Natural killer cell treated with Interleukin-12 subunit alpha and Interleukin-12 subunit beta and Interleukin-15 and Interleukin-18, amount 100 ng/mL, for 72 hours (primary cell): ENCODE measurements around the gene BOC. TPM values are rescaled to one million over a fixed set of nuclear protein-coding genes. Genes with fewer than 3 reads are reported as not detected.

Experiments used
- ATAC-seq, 2 donors: fragments of 150-1000 bp; cut with Tn5 transposase in 1 of 2; sonication (Bioruptor Pico), chemical (Tn5 transposase) in 1 of 2; 2 replicates each; pipeline ENCODE4 v1.10.0; 2021
- DNase-seq: peaks from one replicate; pipeline ENCODE4 v3.0.0; 2022; ENCODE audit warnings: low spot score
- H3K27ac Mint-ChIP-seq, 2 donors: 1 replicate in 1 of 2; 2 replicates in 1 of 2; pipeline ENCODE4 v1.8.0; 2022; ENCODE audit warnings: mixed read lengths in 2 of 2, mild to moderate bottlenecking in 1 of 2, moderate library complexity in 1 of 2
- H3K27me3 Mint-ChIP-seq, 2 donors: 1 replicate in 1 of 2; 2 replicates in 1 of 2; pipeline ENCODE4 v1.8.0; 2022; ENCODE audit warnings: mixed read lengths in 2 of 2
- H3K36me3 Mint-ChIP-seq: one replicate; pipeline ENCODE4 v1.8.0; 2022; ENCODE audit warnings: mixed read lengths
- H3K4me1 Mint-ChIP-seq, 2 donors: 1 replicate in 1 of 2; 2 replicates in 1 of 2; pipeline ENCODE4 v1.8.0; 2022; ENCODE audit warnings: low read depth in 2 of 2, mixed read lengths in 2 of 2, mild to moderate bottlenecking in 1 of 2
- H3K4me3 Mint-ChIP-seq: one replicate; pipeline ENCODE4 v1.8.0; 2022; ENCODE audit warnings: mixed read lengths
- H3K9me3 Mint-ChIP-seq: 2 replicates; pipeline ENCODE4 v1.8.0; 2022; ENCODE audit warnings: mixed read lengths
- total RNA-seq, 2 donors: library from RNA; stranded (reverse); gene quantifications; one replicate each; pipeline ENCODE4 v1.2.3, GENCODE V29; 2022

BOC gene
- total RNA-seq, 2 donors from 2014 or later = 1.5 TPM; not detected in 1

DNA sequence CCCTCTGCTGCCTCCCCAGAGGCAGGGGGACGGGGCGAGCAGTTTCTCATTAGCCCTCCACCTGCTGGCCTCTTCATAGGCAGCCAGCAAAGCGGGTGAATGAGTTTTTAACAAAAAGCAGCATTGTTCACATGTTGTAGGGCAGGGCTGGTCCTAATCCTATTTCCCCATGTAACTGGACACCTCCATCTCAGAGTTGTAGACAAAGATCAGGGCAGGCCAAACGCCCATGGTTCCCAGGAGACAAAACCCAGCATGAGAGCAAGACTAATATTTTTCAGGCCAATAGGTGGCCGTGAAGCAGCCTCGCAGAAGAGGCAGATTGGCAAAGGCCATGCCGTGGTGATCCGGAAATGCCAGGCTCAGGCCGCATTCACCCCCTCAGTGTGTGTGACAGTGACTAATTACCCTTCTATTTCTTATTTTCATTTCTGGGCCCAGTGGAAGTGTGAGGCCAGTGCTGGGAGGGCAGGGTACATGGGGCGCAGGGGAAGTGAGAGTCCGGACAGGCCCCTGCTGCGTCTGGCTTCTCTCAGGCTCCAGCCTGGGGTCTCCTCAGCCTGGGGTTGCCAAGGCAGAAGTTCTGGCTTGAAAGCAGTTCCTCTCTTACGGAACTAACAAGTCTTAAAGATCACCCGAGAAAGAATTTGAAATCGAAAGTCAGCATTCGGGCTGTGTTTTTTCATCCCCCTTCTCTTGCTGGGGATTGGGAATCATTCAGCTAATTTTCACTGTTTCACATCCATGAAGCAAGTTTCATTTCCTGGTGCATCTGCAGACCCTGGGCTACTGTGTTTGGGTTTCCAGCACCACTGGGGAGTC lies 64.8 kb downstream of the BOC start:
- Mint-ChIP-seq H3K27me3 (no peaks in the 10 kb centered on the region), H3K27ac (peak overlapping the region; percentile 49 to 90), H3K9me3 (no peaks in the 10 kb centered on the region), H3K4me3 (peak overlapping the region; percentile 45), H3K36me3 (no peaks in the 10 kb centered on the region), H3K4me1 (peaks cover 5 to 12% of the 10 kb centered on the region in 2 donors)
- ATAC-seq = peak; percentile 69 to 79
- DNase-seq = no peak

DNA sequence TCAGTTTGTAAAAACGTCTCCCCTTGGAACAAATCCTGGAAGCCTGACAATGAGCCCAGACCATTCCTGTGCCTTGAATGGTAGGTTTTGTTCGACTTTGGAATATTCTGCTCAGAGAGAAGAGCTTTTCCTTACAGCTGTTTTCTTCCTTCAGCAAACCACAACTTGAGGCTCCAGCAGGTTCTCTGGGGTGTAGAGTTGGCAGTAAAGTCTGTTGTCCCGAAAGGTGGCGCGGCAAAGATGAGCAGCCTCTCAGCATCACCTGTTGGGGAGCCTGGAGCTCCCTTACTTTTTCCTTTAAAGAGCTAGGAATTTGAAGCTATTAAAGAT lies 65.4 kb downstream of the BOC start:
- Mint-ChIP-seq H3K27ac (peak overlapping the region; percentile 49 to 90), H3K9me3 (no peaks in the 10 kb centered on the region), H3K4me1 (peaks cover 5 to 12% of the 10 kb centered on the region in 2 donors), H3K4me3 (no peak overlapping the region), H3K36me3 (no peaks in the 10 kb centered on the region), H3K27me3 (no peaks in the 10 kb centered on the region)
- ATAC-seq (no peak), DNase-seq (no peak)

DNA sequence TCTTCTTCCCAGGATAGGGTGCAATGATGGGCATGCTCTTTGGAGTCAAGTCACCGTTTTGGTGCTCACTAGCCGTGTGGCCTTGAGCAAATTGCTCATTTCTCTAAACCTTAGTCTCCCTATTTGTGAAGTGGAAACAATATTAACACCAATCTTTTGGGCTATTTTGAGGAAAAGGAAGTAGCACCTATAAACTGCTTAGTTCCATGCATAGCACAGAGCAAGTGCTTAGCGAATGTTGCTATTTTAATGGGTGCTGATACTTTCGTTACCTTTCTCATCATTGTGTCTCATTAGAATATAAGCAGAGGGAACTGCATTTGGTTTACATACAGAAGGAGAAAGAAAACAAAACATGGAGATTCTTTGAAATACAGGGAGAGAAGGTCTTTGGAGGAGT lies 66.1 kb downstream of the BOC start:
- Mint-ChIP-seq H3K27me3 (no peaks in the 10 kb centered on the region), H3K4me1 (peaks cover 5 to 12% of the 10 kb centered on the region in 2 donors), H3K27ac (no peak overlapping the region), H3K36me3 (no peaks in the 10 kb centered on the region), H3K9me3 (no peaks in the 10 kb centered on the region), H3K4me3 (no peak overlapping the region)
- DNase-seq = no peak
- ATAC-seq = no peak

GRCh38 chr3:113277941-113278598 lies 66.7 kb downstream of the BOC start:
- Mint-ChIP-seq H3K4me1 (peaks cover 5 to 12% of the 10 kb centered on the region in 2 donors), H3K9me3 (no peaks in the 10 kb centered on the region), H3K27me3 (no peaks in the 10 kb centered on the region), H3K27ac (no peak overlapping the region), H3K36me3 (no peaks in the 10 kb centered on the region), H3K4me3 (no peak overlapping the region)
- DNase-seq = no peak
- ATAC-seq = no peak

DNA sequence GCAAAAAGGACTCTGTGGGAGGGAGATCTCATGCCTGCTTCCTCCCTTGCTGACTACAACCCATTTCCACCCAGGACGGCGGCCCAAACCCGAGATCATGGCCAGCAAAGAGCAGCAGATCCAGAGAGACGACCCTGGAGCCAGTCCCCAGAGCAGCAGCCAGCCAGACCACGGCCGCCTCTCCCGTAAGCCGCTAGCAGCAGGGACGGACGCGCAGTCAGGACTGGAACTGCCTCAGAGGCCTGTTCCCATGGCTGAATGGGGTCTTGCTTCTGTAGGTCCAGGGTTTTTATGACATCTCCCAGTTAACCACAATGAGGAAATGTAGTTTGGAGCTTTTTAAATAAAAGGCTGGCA lies 67.2 kb downstream of the BOC start:
- ATAC-seq (no peak), DNase-seq (no peak)
- Mint-ChIP-seq H3K4me1 (peaks cover 5 to 12% of the 10 kb centered on the region in 2 donors), H3K36me3 (no peaks in the 10 kb centered on the region), H3K27ac (no peak overlapping the region), H3K4me3 (no peak overlapping the region), H3K27me3 (no peaks in the 10 kb centered on the region), H3K9me3 (no peaks in the 10 kb centered on the region)

DNA sequence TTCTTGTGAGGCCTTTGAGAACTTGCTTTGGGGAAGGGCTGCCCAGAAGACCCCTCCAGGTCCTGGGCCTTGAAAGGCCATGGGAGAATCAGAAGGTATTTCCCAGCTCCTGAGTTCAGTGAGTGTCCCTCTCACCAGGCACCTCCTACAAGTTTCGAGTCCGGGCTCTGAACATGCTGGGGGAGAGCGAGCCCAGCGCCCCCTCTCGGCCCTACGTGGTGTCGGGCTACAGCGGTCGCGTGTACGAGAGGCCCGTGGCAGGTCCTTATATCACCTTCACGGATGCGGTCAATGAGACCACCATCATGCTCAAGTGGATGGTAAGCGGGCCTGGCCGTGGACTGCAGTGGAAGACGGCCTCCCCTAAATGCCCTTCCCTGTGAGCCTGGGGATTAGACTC lies 68.3 kb downstream of the BOC start:
- no peak overlapping the region for H3K4me3 Mint-ChIP-seq
- no peak overlapping the region for H3K27ac Mint-ChIP-seq
- ATAC-seq (no peak), DNase-seq (no peak)
- no peaks in the 10 kb centered on the region for H3K36me3 Mint-ChIP-seq
- peaks cover 5 to 12% of the 10 kb centered on the region in 2 donors for H3K4me1 Mint-ChIP-seq
- no peaks in the 10 kb centered on the region for H3K9me3 Mint-ChIP-seq
- H3K27me3 Mint-ChIP-seq = no peaks in the 10 kb centered on the region

GRCh38 chr3:113283306-113283705 lies 71.9 kb downstream of the BOC start:
- H3K9me3 Mint-ChIP-seq = no peaks in the 10 kb centered on the region
- H3K27ac Mint-ChIP-seq = no peak overlapping the region
- H3K4me3 Mint-ChIP-seq = no peak overlapping the region
- H3K36me3 Mint-ChIP-seq = no peaks in the 10 kb centered on the region
- H3K27me3 Mint-ChIP-seq = no peaks in the 10 kb centered on the region
- DNase-seq = no peak
- no peak for ATAC-seq
- H3K4me1 Mint-ChIP-seq = no peaks in the 10 kb centered on the region

- no peak for ATAC-seq
These were observed 73.2 kb downstream of the BOC start for GRCh38 chr3:113284453-113285050.

GRCh38 chr3:113285226-113285625 lies 73.9 kb downstream of the BOC start:
- no peaks in the 10 kb centered on the region for H3K9me3 Mint-ChIP-seq
- H3K27ac Mint-ChIP-seq = no peak overlapping the region
- no peaks in the 10 kb centered on the region for H3K27me3 Mint-ChIP-seq
- DNase-seq (no peak), ATAC-seq (peak in 1 of 2 donors; percentile 2)
- no peaks in the 10 kb centered on the region for H3K36me3 Mint-ChIP-seq
- no peaks in the 10 kb centered on the region for H3K4me1 Mint-ChIP-seq
- H3K4me3 Mint-ChIP-seq = no peak overlapping the region

More at GRCh38 chr3:113284453-113285050, 73.2 kb downstream of the BOC start:
- no peak for DNase-seq
- Mint-ChIP-seq H3K4me3 (no peak overlapping the region), H3K27me3 (no peaks in the 10 kb centered on the region), H3K9me3 (no peaks in the 10 kb centered on the region), H3K4me1 (no peaks in the 10 kb centered on the region), H3K27ac (peak overlapping the region in 1 of 2 donors; percentile 21), H3K36me3 (no peaks in the 10 kb centered on the region)

- Mint-ChIP-seq H3K27ac (no peak overlapping the region), H3K4me1 (no peaks in the 10 kb centered on the region), H3K9me3 (no peaks in the 10 kb centered on the region), H3K36me3 (no peaks in the 10 kb centered on the region), H3K4me3 (no peak overlapping the region), H3K27me3 (no peaks in the 10 kb centered on the region)
- ATAC-seq = no peak
- DNase-seq = no peak
These were observed 74.4 kb downstream of the BOC start for GRCh38 chr3:113285741-113286140.

- Mint-ChIP-seq H3K9me3 (no peaks in the 10 kb centered on the region), H3K4me3 (no peak overlapping the region), H3K4me1 (no peaks in the 10 kb centered on the region), H3K36me3 (no peaks in the 10 kb centered on the region), H3K27me3 (no peaks in the 10 kb centered on the region), H3K27ac (no peak overlapping the region)
- ATAC-seq (no peak), DNase-seq (no peak)
These were observed 75.2 kb downstream of the BOC start for GRCh38 chr3:113286524-113286923.

DNA sequence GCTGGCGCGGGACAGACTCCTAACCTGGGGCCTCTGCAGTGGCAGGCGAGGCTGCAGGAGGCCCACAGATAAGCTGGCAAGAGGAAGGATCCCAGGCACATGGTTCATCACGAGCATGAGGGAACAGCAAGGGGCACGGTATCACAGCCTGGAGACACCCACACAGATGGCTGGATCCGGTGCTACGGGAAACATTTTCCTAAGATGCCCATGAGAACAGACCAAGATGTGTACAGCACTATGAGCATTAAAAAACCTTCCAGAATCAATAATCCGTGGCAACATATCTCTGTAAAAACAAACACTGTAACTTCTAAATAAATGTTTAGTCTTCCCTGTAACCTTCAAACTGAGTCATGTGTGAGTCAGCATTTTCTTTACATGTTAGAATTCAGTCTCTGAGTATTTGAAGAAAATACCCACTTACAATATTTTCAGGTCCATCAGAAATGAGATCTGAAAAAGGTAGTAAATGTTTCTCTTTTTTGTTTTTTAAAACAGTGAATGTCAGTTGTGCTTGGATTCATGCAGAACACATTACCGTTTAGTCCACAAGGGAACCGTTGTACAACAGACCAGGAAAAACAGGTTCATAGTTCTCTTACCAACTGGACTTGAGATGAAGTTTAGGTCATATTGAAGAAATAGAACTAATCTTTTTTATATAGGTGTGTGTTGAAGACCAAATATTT lies 75.9 kb downstream of the BOC start:
- no peaks in the 10 kb centered on the region for H3K4me1 Mint-ChIP-seq
- no peaks in the 10 kb centered on the region for H3K9me3 Mint-ChIP-seq
- DNase-seq (no peak), ATAC-seq (no peak)
- no peaks in the 10 kb centered on the region for H3K27me3 Mint-ChIP-seq
- no peaks in the 10 kb centered on the region for H3K36me3 Mint-ChIP-seq
- H3K27ac Mint-ChIP-seq = no peak overlapping the region
- no peak overlapping the region for H3K4me3 Mint-ChIP-seq

GRCh38 chr3:113287803-113288648 lies 76.7 kb downstream of the BOC start:
- Mint-ChIP-seq H3K4me1 (no peaks in the 10 kb centered on the region), H3K27me3 (no peaks in the 10 kb centered on the region), H3K4me3 (no peak overlapping the region), H3K9me3 (no peaks in the 10 kb centered on the region), H3K27ac (no peak overlapping the region), H3K36me3 (no peaks in the 10 kb centered on the region)
- ATAC-seq = no peak
- no peak for DNase-seq
